Stimulated activated CD8-positive, alpha-beta memory T cell treated with anti-CD3 and anti-CD28 coated beads, Interleukin-12 subunit alpha, Interleukin-12 subunit beta, amount 100 ng/mL, for 24 hours (primary cell): ENCODE measurements around the gene BRF1.

Experiments used
- DNase-seq: peaks from one replicate; pipeline ENCODE4 v3.0.0-alpha.2; 2020; ENCODE audit errors: extremely low read depth

The BRF1 gene

DNA sequence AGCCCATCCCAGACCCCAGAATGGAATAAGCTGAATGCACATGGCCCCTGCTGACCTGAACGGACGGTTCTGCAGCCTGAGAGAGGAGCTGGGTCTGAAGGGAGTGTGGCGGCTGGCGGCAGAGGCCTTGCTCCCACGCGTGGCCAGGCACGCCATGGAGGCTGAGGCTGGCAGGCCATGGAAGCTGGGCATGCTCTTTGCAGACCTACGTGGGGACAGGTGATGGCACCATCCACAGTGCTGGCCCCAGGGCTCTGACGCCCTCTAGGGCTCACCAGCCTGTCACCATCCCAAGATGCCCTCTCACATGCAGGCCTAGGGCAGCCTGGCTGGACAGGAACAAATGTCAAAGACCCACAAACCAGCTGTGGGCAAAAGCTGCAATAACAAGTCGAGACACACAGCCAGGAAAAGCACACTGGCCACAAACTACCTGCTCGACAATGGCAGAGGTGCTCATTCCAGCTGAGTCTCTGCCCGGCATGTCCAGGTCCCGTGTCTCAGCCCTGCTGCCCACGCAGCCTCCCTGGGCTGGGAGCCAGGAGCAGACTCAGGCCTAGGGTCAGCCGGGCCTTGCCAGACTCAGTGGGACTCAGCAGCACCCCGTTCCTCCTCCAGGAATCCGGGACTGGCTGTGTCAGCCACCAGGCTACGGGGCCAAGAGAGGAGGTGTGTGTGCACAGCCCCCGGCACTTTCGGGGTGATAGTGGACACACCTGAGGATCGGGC, 32.8 kb downstream of the BRF1 start:
- no peak for DNase-seq

DNA sequence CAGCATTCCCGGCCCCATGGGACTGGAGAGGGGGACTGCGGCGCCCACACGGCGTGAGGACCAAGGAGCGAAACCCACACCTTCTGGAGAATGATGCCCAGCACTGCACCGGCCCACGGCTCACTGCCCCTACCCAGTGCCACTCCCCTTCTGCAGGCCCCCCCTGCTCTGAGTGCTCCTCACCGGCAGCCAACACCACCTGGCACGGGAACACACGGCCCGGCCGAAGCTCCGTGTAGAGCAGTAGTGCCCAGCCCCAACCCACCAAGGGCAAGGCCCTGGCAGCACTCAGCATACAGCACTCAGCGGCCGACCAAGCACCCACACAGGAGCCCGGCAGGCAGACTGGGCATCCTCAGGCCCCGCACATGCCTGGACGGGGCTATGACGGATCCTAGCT, 39.0 kb downstream of the BRF1 start:
- no peak for DNase-seq

GRCh38 chr14:105260959-105261358, 39.8 kb downstream of the BRF1 start:
- DNase-seq = no peak

DNA sequence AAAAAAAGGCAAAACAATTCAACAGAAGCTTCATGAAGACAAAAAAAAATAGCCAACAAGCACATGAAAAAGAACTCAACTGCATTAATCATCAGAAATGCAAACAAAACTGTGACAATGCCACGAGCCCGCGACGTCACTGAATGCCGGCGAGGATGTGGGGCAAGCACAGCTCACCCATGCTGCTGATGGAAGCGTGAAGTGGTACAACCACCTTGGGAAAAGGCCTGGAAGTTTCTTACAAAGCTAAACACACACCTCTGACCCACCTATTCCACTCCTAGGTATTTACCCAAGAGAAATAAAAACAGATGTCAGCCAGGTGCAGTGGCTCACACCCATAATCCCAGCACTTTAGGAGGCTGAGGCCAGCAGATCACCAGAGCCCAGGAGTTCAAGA, 42.0 kb downstream of the BRF1 start:
- DNase-seq = no peak

- no peak for DNase-seq
These were observed 43.3 kb downstream of the BRF1 start for GRCh38 chr14:105257464-105257863.

GRCh38 chr14:105256292-105256960, 44.4 kb downstream of the BRF1 start:
- no peak for DNase-seq

DNA sequence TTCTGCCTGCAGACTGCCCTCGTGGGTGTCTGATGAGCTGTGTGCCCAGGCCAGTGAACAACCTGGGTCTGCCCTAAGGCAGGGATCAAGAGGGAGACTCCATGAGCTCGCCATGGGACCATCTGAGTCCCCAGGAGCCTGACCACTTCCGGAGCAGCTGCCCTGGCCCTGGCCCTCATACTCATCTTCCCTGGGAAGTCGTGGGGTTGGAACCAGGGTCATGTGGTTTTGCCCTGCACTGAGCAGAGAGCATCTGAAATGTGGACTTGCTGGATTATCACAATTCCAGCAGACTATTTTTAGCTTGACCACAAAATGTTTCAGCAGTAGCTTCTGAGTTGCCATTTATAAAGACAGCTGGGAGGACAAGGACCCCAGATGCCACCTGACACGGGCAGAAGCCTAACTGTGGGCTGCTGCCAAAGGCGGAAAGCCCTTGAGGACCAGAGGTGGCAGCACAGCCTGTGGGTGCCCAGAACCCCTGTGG, 45.7 kb downstream of the BRF1 start:
- no peak for DNase-seq

GRCh38 chr14:105253329-105253682, 47.5 kb downstream of the BRF1 start:
- no peak for DNase-seq

DNA sequence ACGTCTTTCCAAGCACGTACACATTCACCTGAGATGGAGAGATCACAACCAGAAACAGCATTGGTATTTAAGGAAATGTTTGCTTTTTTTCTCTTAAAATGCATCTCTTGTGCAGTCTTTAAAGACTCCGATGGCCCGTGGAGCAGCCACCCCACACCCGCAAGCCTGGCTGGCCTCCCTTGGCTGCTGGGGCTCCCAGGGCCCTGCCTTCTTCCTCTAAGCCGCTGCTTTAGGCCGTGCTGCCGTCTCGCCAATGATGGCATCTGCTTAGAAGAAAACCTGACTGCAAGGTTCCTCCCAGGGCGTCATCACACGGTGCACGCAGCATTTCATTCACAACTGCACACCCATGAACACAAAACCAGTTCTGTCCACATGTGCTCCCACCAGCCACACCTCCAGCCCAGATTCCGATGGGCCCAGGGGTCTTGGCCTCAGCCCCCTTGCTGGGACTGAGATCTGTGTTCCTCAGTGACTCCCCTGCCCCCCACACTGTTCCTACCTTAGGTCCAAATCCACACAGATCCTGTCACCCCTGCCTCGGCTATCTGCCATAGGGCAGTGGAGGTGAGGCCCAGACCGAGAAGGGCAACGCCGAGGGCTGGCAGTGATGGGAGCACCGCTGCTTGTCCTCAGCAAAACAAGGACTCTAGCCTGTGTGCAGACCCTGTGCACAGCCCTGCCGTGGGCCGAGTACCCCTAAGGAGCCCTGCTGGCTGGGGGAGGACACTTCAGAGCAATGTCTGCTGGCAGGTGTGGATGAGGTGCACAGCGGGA, 48.1 kb downstream of the BRF1 start:
- DNase-seq = no peak

- DNase-seq = no peak
These were observed 48.9 kb downstream of the BRF1 start for GRCh38 chr14:105251920-105252319.

GRCh38 chr14:105250986-105251385, 49.8 kb downstream of the BRF1 start:
- DNase-seq = no peak

DNA sequence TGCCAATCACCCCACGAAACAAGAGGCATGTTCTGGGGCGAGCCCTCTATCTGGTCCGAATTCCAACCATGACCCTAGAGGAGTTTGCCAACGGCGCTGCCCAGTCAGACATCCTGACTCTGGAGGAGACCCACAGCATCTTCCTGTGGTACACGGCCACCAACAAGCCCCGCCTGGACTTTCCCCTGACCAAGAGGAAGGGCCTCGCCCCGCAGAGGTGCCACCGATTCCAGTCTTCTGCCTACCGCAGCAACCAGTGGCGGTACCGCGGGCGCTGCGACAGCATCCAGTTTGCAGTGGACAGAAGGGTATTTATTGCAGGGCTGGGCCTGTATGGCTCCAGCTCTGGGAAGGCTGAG, 50.8 kb downstream of the BRF1 start:
- no peak for DNase-seq

GRCh38 chr14:105249182-105250007, 51.4 kb downstream of the BRF1 start:
- DNase-seq = no peak

GRCh38 chr14:105248368-105249181, 52.2 kb downstream of the BRF1 start, which contains the start of gene BTBD6:
Gene BTBD6, plus strand, starts transcription at chr14:105248533. Its CDS starts 179 bp downstream, at chr14:105248712.
- peak; percentile 70 for DNase-seq

DNA sequence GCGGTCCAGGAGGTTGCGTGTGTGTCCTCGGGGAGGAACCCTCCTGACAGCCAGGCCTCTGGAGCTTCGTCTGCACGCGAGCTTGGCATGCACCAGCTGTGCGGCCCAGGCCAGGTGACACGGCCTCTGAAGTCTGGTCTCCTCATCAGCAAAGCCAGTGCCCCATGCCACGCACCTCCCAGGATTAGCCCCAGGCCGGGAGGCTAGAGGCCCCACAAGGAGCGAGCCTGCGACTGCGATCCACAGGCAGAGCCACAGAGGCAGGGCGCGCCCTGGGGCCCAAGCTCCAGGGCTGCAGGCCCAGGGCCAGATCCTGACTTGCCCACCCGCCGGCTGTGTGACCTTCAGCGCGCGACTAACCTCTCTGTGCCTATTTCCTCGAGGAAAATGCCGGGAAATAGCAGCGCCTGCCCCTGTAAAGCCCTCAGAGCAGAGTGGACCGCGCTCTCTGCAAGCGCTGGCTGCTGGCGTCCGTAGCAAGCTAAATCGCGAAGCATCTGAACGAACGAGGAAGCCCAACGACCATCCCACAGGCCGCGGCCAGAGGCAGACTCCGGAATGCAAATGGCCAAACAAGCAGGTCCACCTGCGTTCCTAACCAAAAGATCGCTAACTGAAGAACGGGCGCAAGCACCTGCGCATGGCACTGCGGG, 53.0 kb downstream of the BRF1 start:
- no peak for DNase-seq

GRCh38 chr14:105247026-105247425, 53.8 kb downstream of the BRF1 start:
- no peak for DNase-seq

- no peak for DNase-seq
These were observed 56.5 kb downstream of the BRF1 start for GRCh38 chr14:105244334-105244733.

- DNase-seq = no peak
These were observed 59.2 kb downstream of the BRF1 start for GRCh38 chr14:105241641-105242040.

GRCh38 chr14:105240811-105241576, 59.8 kb downstream of the BRF1 start:
- DNase-seq = no peak
